GM19023 (cell line): ENCODE measurements around the gene SERP1.

Source experiments
- ATAC-seq: cut with Tn5 transposase; IDR thresholded peaks from one replicate; pipeline ENCODE4 v1.9.1; 2021; ENCODE audit warnings: mild to moderate bottlenecking, moderate library complexity; ENCODE audit not compliant: unreplicated experiment

Gene SERP1

GRCh38 chr3:150494411-150494977, 51.8 kb downstream of the SERP1 start:
- ATAC-seq, result no peak
